HCEC 1CT (cell line): ENCODE data around the gene IFNW1.

Experiments
- DNase-seq: peaks from one replicate; pipeline ENCODE4 v3.0.0-alpha.2; 2017

IFNW1 gene

DNA sequence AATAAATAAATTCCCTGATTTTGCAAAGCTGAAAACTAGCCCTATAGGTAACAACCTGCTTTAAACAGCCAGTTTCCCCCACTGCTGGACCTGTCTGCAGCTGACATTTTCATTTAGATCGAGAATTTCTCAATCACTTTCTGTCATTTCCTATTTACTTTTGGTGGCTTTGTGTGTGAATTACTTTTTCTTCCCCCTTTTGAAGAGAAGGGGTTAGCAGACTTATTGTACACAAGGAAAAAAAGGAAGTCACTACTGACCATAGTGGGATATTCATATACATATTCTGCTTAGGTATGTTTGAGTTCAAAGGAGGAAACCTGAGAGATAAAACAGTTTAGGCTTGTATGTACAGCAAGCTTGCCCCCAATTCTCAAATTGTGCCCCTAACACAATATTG, 36.8 kb downstream of the IFNW1 start:
- DNase-seq: no peak

DNA sequence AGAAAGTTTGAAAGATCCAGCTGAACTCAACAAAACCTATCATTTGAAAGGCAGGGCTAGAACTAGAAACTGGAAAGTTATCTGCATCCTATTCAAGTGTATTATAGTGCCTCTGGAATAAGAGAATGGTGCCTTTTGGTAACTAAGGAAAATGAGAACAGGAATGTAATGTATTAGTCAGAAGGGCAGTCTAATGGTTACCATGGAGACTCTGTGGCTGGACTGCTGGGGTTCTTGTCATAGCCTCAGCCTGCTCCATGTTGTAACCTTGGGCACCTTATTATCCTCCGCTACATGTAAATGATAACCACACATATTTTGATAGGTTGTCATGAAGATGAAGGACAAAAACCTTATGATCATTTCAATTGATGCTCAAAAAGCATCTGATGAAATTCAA, 39.3 kb downstream of the IFNW1 start:
- DNase-seq: peak; percentile 27

DNA sequence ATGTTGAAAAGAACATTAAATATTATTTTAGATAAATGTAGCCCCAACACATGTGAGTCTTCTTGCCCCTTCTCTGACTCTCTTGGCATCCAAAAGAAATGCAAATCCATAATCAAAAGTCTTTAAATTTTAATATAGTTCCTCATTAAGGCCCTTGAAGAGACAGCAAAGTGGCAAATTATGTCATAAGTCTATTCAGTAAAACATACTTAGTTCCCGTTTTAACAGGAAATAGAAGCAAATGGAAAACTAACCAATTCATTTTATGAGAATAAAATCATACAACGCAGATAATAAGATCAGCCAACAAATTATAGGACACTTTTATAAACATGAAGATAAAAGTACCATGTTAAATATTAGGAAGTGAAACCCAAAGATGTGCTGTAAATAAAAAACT, 43.8 kb downstream of the IFNW1 start:
- no peak for DNase-seq

DNA sequence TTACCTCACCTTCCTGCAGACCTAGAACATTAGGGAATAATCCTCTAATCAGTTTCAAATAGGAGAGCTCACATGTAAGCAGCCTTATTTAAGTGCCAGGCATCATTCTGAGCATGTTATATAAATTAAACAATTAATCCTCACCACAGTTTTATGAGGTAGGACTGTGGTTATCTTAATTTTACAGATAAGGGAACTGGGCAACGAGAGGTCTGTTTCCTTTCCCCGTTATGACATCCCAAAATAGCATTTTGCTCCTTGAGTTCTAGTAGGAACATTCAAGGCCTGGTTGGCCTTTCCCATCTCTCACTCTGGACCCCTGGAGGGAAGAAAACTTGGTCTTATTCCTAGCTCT, 44.8 kb downstream of the IFNW1 start:
- no peak for DNase-seq

DNA sequence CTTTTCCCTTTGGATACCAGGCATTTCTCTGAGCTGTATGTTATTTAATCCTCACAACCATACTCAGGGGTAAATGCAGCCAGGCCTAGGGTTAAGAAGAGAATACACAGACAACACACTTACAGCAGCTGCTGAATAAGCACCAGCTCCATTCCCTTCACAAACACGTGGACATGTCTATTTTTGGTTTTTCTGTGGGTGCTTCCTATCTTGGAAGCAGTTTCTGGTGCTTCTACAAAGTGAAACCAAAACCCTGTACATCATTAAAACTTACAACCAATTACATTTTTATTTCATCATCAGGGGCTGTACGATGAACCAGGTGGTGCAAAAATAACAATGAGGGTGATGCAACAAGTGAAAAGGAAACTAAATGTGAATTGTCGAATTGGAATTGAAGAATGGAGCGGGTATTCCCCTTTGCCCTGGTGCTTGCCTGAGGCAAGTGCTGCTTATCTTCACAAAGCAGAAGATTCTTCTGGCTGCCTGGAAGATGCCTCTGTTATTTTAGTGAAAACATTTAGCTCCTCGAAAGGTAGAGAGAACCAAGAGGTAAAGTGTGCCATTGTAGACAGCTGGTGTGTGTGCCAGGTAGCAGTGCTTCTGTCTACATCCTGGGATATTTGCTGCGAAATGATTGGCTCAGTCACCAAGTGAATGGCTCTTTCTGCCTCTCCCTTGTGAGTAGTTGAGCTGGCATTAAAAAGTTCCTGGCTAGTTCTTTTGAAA, 45.3 kb downstream of the IFNW1 start:
- DNase-seq: peak; percentile 36

DNA sequence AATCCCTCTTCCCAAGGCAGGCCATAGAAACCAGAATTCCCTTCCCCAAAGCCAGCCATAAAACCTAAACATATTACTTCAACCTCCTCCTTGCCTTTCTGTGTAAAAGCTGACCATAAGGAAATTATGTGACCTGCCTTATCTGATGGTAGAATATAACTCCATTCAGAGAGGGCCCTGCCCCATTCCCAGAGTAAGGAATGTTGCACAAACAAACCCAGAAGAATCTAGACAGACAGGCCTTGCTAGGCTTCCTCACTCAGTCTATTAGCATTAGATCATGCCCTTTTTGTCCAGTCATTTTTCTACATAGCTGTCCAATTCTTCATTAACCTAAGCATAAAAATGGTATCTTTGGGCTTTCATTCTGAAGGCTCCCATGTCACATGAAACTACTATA, 46.1 kb downstream of the IFNW1 start:
- DNase-seq: no peak
